Activated CD4-positive, alpha-beta T cell treated with anti-CD3 and anti-CD28 coated beads, Interleukin-2, amount 50 U/mL, for 16 hours (primary cell): ENCODE results near the gene NDUFB3.
"Not testable (repeated sequence)": the region's sequence is repeated elsewhere in the genome, so short reads cannot be mapped to it uniquely, and the experiment has no call there.

Experiments used
- DNase-seq: peaks from one replicate; pipeline ENCODE4 v3.0.0-alpha.2; 2020

NDUFB3 gene

GRCh38 chr2:201071479-201072200, at the start of gene NDUFB3, which contains the start of gene HYCC2:
Gene NDUFB3, plus strand, starts transcription at chr2:201072001. Its CDS starts 6,882 bp downstream, at chr2:201078883.
Gene HYCC2, minus strand, starts transcription at chr2:201071671. Its CDS starts 47,662 bp downstream, at chr2:201024009.
- peak; percentile 96 for DNase-seq

- no peak for DNase-seq
These were observed 47.3 kb upstream of the NDUFB3 start for GRCh38 chr2:201024518-201024917.

GRCh38 chr2:201034355-201034754, 37.4 kb upstream of the NDUFB3 start:
- not testable (repeated sequence) for DNase-seq

GRCh38 chr2:201038361-201038760, 33.4 kb upstream of the NDUFB3 start:
- DNase-seq, result not testable (repeated sequence)

- DNase-seq, result no peak
These were observed 32.9 kb upstream of the NDUFB3 start for GRCh38 chr2:201038855-201039254.

- no peak for DNase-seq
These were observed 30.8 kb upstream of the NDUFB3 start for GRCh38 chr2:201040867-201041628.

GRCh38 chr2:201042451-201042850, 29.4 kb upstream of the NDUFB3 start:
- not testable (repeated sequence) for DNase-seq

- not testable (repeated sequence) for DNase-seq
These were observed 28.8 kb upstream of the NDUFB3 start for GRCh38 chr2:201043050-201043449.

GRCh38 chr2:201046881-201047280, 24.9 kb upstream of the NDUFB3 start:
- DNase-seq, result no peak

GRCh38 chr2:201049455-201049854, 22.3 kb upstream of the NDUFB3 start:
- DNase-seq, result no peak

GRCh38 chr2:201057087-201057521, 14.7 kb upstream of the NDUFB3 start:
- no peak for DNase-seq

GRCh38 chr2:201057715-201058248, 14.0 kb upstream of the NDUFB3 start:
- no peak for DNase-seq

GRCh38 chr2:201058914-201059313, 12.9 kb upstream of the NDUFB3 start:
- DNase-seq, result no peak

GRCh38 chr2:201059961-201060755, 11.6 kb upstream of the NDUFB3 start:
- DNase-seq, result no peak

GRCh38 chr2:201063516-201063915, 8.3 kb upstream of the NDUFB3 start:
- peak; percentile 37 for DNase-seq

GRCh38 chr2:201064797-201065329, 6.9 kb upstream of the NDUFB3 start:
- DNase-seq, result no peak

GRCh38 chr2:201070948-201071478, 788 bp upstream of the NDUFB3 start:
- DNase-seq, result peak; percentile 14

- no peak for DNase-seq
These were observed 365 bp downstream of the NDUFB3 start for GRCh38 chr2:201072201-201072530.

GRCh38 chr2:201073071-201073470, 1.3 kb downstream of the NDUFB3 start:
- DNase-seq, result no peak

- DNase-seq, result no peak
These were observed 3.2 kb downstream of the NDUFB3 start for GRCh38 chr2:201074996-201075395.

GRCh38 chr2:201084863-201085262, 13.1 kb downstream of the NDUFB3 start:
- DNase-seq, result no peak

- no peak for DNase-seq
These were observed 18.8 kb downstream of the NDUFB3 start for GRCh38 chr2:201090574-201090973.
